Testis (tissue), 3 donors: Measurements from ENCODE around the gene HSD17B1. TPM values are rescaled to one million over a fixed set of nuclear protein-coding genes. Genes with fewer than 3 reads are reported as not detected.

Experiments
- DNase-seq: peaks from one replicate; pipeline ENCODE4 v3.0.0-alpha.2; 2019
- H3K27ac ChIP-seq, 2 donors: fragments of 200-600 bp; sonication (generic); one replicate each; pipeline ENCODE4 v1.5.1; 2019
- H3K27me3 ChIP-seq: fragments of 200-600 bp; sonication (generic); one replicate; pipeline ENCODE4 v1.5.1; 2019
- H3K36me3 ChIP-seq: fragments of 200-600 bp; sonication (generic); one replicate; pipeline ENCODE4 v1.5.1; 2017; ENCODE audit warnings: low read depth; ENCODE audit errors: missing control alignments
- H3K4me1 ChIP-seq: fragments of 200-600 bp; sonication (generic); one replicate; pipeline ENCODE4 v1.5.1; 2019
- H3K4me3 ChIP-seq, 2 donors: fragments of 200-600 bp; sonication (generic); one replicate each; pipeline ENCODE4 v1.5.1; 2017 to 2019
- H3K9me3 ChIP-seq: fragments of 200-600 bp; sonication (generic); one replicate; pipeline ENCODE4 v1.5.1; 2017
- CTCF ChIP-seq, 3 experiments: fragments of 450-650 bp in 2 of 3; fragments of 200-600 bp in 1 of 3; sonication (generic) in 1 of 3; IDR thresholded peaks; one replicate each; pipeline ENCODE4 v1.5.1; 2016 to 2019; ENCODE audit warnings: antibody characterized with exemption in 3 of 3, mild to moderate bottlenecking in 2 of 3, moderate library complexity in 1 of 3
- POLR2A ChIP-seq: fragments of 450-650 bp; IDR thresholded peaks from one replicate; pipeline ENCODE4 v1.6.1; 2017; ENCODE audit warnings: antibody characterized with exemption, mild to moderate bottlenecking, moderate library complexity
- WGBS, 2 donors: methylation state at CpG; one replicate each; pipeline ENCODE4 v1.1.5; 2018; 5-methylcytosine and 5-hydroxymethylcytosine counted together
- intact Hi-C: fragments of 100-400 bp; cut with DNase I; formaldehyde crosslinking; loops from one replicate; pipeline ENCODE4 v1.15.1; 2023; ENCODE audit warnings: low total_unique reads
- polyA plus RNA-seq: library from polyadenylated mRNA; stranded (reverse); fragments of 350-450 nt; fragmentation: Illumina TruSeq; extraction: RNeasy Lipid Tissue Mini Kit (QIAGEN cat#74804); gene quantifications from one replicate; pipeline ENCODE4 v1.2.3, GENCODE V29; 2014; ENCODE audit warnings: low read depth, low replicate concordance; ENCODE audit not compliant: insufficient read depth
- total RNA-seq, 2 donors: library from RNA; depleted of rRNA; stranded (reverse); fragments of >200 nt; gene quantifications; one replicate each; pipeline ENCODE4 v1.2.3, GENCODE V29; 2016

HSD17B1 gene
- total and polyA plus RNA-seq, 3 donors from 2014 or later, result 7.1 to 14.4 (median 13.8) TPM

- Histone ChIP-seq H3K36me3 (no peaks in the 10 kb centered on the region), H3K4me1 (peaks cover 75% of the 10 kb centered on the region), H3K9me3 (no peaks in the 10 kb centered on the region), H3K4me3 (no peak overlapping the region), H3K27ac (peak overlapping the region; percentile 71 to 93), H3K27me3 (no peaks in the 10 kb centered on the region)
- WGBS, 2 donors, result 46 to 69% methylated on average over 8 of the region's 8 CpGs
- TF ChIP-seq CTCF (IDR thresholded peaks at IDR 0.05) (no peak), POLR2A (no peak)
- DNase-seq, result peak; percentile 51
- intact Hi-C loops, result loop anchor here (5.0 kb wide), 1 partner anchor 193 kb away; no protein-coding TSS in a partner anchor
Measured at GRCh38 chr17:42514867-42515266, 37.9 kb upstream of the HSD17B1 start.

GRCh38 chr17:42517516-42517915, 35.2 kb upstream of the HSD17B1 start:
- TF ChIP-seq CTCF (IDR thresholded peaks at IDR 0.05) (peak; percentile 94 to 97 (median 94)), POLR2A (no peak)
- no peak overlapping the region for H3K4me3 ChIP-seq
- peak overlapping the region; percentile 93 for H3K27ac ChIP-seq
- peak; percentile 93 for DNase-seq
- no peaks in the 10 kb centered on the region for H3K36me3 ChIP-seq
- H3K9me3 ChIP-seq, result no peaks in the 10 kb centered on the region
- intact Hi-C loops, result loop anchor here (5.0 kb wide), 1 partner anchor 195 kb away; no protein-coding TSS in a partner anchor
- 18 to 31% methylated on average over 9 of the region's 9 CpGs for WGBS, 2 donors
- no peaks in the 10 kb centered on the region for H3K27me3 ChIP-seq
- peaks cover 91% of the 10 kb centered on the region for H3K4me1 ChIP-seq

GRCh38 chr17:42518046-42518754, 34.5 kb upstream of the HSD17B1 start:
- no peaks in the 10 kb centered on the region for H3K27me3 ChIP-seq
- WGBS, 2 donors, result 40 to 46% methylated on average over 8 to 9 of the region's 9 CpGs
- H3K4me1 ChIP-seq, result peaks cover 94% of the 10 kb centered on the region
- peak; percentile 71 for DNase-seq
- peak overlapping the region; percentile 93 for H3K27ac ChIP-seq
- no peaks in the 10 kb centered on the region for H3K36me3 ChIP-seq
- TF ChIP-seq POLR2A (no peak), CTCF (IDR thresholded peaks at IDR 0.05) (no peak)
- no peak overlapping the region for H3K4me3 ChIP-seq
- intact Hi-C loops, result loop anchor here (5.0 kb wide), 1 partner anchor 196 kb away; no protein-coding TSS in a partner anchor
- H3K9me3 ChIP-seq, result no peaks in the 10 kb centered on the region

- Histone ChIP-seq H3K36me3 (no peaks in the 10 kb centered on the region), H3K27me3 (no peaks in the 10 kb centered on the region), H3K4me3 (no peak overlapping the region), H3K4me1 (peaks cover 87% of the 10 kb centered on the region), H3K9me3 (no peaks in the 10 kb centered on the region), H3K27ac (peak overlapping the region; percentile 93)
- DNase-seq, result peak; percentile 69
- intact Hi-C loops, result loop anchor here (5.0 kb wide), 1 partner anchor 197 kb away; no protein-coding TSS in a partner anchor
- 25 to 34% methylated on average over 5 to 6 of the region's 6 CpGs for WGBS, 2 donors
- no peak for TF ChIP-seq POLR2A
- no peak for TF ChIP-seq CTCF (IDR thresholded peaks at IDR 0.05)
Measured at GRCh38 chr17:42518755-42519545, 33.8 kb upstream of the HSD17B1 start.
